HG03342 (cell line): ENCODE measurements around the gene C20orf204.

Source experiments
- ATAC-seq: cut with Tn5 transposase; IDR thresholded peaks from one replicate; pipeline ENCODE4 v1.9.1; 2021; ENCODE audit warnings: mild to moderate bottlenecking, moderate library complexity; ENCODE audit not compliant: unreplicated experiment

Gene C20orf204

GRCh38 chr20:64025826-64026412, 10.1 kb upstream of the C20orf204 start:
- no peak for ATAC-seq

DNA sequence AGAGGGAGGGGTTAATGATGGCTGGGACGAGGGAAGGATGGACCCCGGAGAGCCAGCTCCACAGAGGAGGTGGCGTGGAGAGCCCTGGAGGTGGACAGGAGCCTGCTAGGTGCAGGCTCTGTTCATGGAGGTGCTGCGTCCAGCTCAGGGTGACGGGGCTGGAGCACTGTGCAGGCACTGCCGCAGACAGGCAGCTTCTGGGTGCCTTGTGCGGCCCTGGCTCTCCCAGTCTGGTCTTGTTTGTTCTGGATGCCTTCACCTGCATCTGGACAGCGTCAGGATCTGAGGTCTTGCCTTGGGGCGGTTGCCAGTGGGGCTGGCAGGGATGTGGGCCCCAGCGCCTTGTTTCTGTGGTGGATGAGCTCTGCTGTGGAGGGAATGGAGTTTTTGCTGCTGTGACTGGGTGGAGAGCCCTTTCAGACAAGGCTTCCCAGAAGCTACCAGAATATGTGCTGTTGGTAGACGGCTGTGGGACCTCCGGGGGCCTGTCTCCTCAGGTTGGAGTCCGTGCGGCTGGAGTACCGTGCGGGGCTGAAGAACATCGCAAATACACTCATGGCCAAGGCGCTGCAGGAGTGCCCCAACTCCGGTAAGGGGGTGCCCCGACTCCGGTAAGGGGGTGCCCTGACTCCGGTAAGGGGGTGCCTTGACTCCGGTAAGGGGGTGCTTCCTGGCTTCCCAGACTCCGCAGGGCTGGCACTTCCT, 7.8 kb upstream of the C20orf204 start:
- no peak for ATAC-seq

DNA sequence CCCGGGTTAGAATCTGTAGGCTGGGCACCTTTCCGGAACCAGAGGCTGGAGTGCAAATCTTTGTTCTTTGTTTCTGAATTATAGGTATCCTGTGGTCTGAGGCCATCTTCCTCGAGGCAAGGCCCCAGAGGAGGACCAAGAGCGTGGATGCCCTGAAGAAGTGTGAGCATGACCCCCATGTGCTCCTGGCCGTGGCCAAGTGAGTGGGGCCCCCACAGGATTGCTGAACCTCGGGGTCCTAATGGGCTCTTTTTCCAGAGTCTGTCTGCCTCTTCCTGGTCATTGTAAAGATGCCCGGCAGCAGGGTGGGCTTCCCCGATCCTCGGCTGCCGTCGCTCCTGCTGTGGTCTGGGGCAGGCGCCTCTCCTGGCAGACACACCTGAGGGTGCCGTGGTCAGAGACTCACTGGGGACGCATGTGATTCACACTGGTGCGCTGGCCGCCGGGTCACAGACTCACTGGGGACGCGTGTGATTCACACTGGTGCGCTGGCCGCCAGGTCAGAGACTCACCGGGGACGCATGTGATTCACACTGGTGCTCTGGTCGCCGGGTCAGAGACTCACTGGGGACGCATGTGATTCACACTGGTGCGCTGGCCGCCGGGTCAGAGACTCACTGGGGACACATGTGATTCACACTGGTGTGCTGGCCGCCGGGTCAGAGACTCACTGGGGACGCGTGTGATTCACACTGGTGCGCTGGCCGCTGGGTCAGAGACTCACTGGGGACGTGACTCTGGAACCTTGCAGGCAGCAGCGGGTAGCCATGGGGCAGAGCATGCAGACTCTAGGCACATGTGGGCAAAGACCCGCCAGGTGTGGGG, 6.5 kb upstream of the C20orf204 start:
- no peak for ATAC-seq

DNA sequence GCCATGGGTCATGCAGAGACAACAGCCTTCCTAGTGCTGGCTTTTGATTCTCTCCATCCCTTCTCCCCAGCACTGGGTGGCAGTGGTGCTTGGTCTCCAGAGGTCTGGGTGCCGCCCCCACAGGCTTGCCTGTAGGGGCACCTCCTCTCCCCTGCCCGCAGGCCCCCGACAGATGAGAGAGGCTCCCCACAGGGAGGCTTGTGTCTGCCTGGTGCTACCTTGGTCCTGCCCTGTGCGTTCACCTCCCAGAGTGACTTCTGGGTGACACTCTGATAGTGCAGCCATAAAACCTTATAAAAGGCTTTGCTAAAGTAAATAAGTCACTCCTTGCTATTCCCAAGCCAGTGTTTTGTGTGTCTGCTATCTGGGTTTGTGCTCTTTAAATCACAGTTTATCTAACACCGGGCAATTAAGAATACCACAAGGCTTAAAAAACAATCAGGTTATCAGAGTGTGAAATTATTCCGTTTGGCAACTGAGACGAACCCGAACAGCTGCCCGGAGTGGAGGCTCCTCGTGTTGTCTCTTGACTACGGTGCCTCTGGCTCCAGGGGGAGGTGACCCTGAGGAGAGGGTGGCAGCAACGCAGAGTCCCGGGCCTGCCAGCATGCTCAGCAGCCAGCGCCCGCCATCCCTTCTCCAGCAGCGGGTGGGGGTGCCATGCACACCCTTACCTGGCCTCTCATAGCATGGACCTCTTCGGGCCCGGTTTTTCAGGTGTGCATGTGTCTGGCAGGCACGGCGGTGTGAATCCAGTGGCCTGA, 5.4 kb upstream of the C20orf204 start:
- ATAC-seq: no peak

- no peak for ATAC-seq
Observed at GRCh38 chr20:64031822-64032314, 4.1 kb upstream of the C20orf204 start.

- no peak for ATAC-seq
Observed at GRCh38 chr20:64032706-64033624, 3.0 kb upstream of the C20orf204 start.

GRCh38 chr20:64033981-64034493, 1.9 kb upstream of the C20orf204 start:
- no peak for ATAC-seq

DNA sequence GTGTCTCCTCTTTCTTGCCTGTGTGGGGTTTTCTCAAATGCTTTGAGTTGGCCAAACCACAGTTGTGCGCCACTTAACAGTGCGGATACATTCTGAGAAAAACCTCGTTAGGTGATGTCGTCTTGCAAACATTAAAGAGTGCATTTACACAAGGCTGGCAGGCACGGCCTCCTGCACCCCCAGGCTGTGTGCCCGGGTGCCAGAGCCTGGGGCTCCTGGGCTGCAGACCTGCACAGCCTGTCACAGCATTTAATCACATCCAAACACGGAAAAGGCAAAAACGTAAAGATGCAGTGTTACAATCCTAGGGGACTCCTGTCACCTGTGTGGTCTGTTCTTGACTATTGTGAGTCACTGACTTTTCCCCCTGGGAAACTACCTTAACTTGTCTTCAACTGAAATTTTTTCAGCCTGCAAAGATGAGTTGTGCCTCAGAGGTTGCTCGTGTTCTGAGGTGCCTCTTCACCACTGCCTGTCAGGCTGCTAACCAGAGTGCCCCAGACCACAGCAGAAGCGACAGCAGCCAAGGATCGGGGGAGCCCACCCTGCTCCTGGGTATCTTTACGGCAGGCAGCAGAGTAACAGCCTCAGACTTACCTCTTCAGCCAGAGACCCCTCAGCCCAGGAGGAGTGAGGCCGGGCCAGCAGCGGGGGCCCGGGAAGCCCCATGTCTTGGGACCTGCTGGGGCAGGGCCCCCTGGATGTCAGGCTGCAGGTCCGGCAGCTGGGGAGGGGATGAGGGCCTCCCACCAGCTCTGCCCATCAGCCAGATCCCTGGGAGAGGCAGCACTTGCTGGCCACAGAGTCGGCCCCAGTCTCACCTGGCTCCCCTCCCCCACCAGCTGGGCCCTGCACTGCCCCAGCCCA, 683 bp upstream of the C20orf204 start:
- ATAC-seq: no peak

GRCh38 chr20:64036346-64037198, 590 bp downstream of the C20orf204 start:
- no peak for ATAC-seq

- ATAC-seq: no peak
Observed at GRCh38 chr20:64037199-64037497, 1.2 kb downstream of the C20orf204 start.

DNA sequence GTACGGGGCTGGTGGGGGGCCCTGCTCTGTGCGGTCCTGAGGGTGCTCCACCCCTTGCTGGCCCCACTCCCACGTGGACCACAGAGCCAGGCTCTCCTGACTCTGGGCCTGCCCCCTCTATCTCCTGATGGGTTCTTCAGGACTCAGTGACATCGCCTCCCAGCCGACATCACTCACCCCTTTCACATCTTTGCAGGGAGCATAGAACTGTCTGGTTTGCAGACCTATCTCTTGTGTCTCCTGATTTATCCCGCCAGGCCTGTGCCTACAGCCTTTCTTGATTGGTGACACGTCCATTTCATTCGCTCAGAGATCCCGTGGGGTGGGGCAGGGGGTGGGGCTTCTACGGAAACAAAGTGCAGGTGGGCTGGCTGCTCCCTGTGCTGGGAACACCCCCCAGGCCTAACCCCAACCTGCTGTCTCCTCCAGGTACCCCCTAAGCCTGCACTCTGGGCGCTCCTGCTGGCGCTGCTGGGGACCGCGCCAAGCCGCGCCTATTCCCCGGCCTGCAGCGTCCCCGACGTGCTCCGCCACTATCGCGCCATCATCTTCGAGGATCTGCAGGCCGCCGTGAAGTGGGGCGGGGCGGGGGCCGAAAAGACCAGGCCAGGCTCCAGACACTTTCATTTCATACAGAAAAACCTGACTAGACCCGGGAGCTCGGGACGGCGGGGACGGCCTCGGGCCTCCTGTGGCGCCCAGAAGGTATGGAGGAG, 1.7 kb downstream of the C20orf204 start:
- ATAC-seq: no peak

DNA sequence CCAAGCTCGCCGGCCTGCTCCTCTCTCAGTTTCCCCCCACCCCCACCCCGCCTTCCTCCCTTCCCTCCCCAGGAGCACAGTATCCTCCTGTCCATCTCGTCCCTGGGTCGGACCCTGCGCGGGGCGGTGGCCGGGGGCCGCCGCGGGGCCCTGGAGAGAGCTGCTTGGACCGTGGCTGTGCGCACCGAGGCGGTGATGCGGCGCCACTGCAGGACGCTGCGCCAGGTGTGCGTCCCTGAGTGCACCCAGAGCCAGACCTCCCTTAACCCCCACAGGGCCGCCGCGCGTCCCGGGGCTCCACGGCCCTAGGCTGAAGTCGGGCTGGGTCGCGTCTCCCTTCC, 2.2 kb downstream of the C20orf204 start:
- ATAC-seq: peak; percentile 15

- ATAC-seq: peak; percentile 46
Observed at GRCh38 chr20:64038565-64039292, 2.7 kb downstream of the C20orf204 start.

GRCh38 chr20:64039293-64040160, 3.5 kb downstream of the C20orf204 start:
- no peak for ATAC-seq

GRCh38 chr20:64040231-64041039, 4.5 kb downstream of the C20orf204 start:
- ATAC-seq: no peak
